ENCODE measurements around the gene CDHR2.

Gene CDHR2

DNA sequence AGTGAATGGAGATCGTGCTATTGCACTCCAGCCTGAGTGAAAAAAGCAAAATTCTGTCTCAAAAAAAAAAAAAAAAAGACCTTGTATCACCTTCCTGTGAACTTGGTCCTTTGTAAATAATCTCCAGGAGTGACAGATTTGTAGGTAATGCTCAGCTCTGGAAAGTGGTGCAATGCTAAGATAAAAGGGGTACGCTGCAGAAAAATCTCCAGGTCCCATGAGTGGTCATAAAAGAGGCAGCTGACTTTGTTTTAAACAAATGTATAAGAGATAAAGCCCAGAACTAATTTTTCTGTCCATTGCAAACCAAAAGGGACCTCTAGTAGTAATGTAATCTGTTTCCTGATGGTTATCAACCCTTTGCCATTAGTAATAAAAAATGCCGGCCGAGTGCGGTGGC lies 45.6 kb upstream of the CDHR2 start:
- Histone ChIP-seq H3K9me2 (replicated peaks; ENCODE audit: insufficient read depth, low read length) (no peaks in the 10 kb centered on the region), H3K79me2 (ENCODE audit: low read length) (no peaks in the 10 kb centered on the region), H2AFZ (ENCODE audit: low read length) (no peak overlapping the region), H3K9ac (ENCODE audit: low read length) (no peak overlapping the region), H3K9me3 (replicated peaks; ENCODE audit: insufficient read depth, low read length) (no peaks in the 10 kb centered on the region), H3K36me3 (replicated peaks; ENCODE audit: insufficient read depth, low read length) (no peaks in the 10 kb centered on the region; the same call in 1 of the 2 replicates), H3K4me1 (ENCODE audit: low read length) (no peaks in the 10 kb centered on the region), H3K27me3 (replicated peaks; ENCODE audit: insufficient read depth, low read length) (no peaks in the 10 kb centered on the region), H3K4me2 (ENCODE audit: low read depth, low read length) (no peak overlapping the region), H3F3A (ENCODE audit: insufficient read depth, low read length) (no peaks in the 10 kb centered on the region), H3K27ac (ENCODE audit: low read length) (no peak overlapping the region), H3K4me3 (ENCODE audit: low read length) (no peak overlapping the region), H4K20me1 (ENCODE audit: insufficient read depth, low read length) (no peaks in the 10 kb centered on the region)
- TF ChIP-seq, protein P1, sequence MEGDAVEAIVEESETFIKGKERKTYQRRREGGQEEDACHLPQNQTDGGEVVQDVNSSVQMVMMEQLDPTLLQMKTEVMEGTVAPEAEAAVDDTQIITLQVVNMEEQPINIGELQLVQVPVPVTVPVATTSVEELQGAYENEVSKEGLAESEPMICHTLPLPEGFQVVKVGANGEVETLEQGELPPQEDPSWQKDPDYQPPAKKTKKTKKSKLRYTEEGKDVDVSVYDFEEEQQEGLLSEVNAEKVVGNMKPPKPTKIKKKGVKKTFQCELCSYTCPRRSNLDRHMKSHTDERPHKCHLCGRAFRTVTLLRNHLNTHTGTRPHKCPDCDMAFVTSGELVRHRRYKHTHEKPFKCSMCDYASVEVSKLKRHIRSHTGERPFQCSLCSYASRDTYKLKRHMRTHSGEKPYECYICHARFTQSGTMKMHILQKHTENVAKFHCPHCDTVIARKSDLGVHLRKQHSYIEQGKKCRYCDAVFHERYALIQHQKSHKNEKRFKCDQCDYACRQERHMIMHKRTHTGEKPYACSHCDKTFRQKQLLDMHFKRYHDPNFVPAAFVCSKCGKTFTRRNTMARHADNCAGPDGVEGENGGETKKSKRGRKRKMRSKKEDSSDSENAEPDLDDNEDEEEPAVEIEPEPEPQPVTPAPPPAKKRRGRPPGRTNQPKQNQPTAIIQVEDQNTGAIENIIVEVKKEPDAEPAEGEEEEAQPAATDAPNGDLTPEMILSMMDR (IDR thresholded peaks at IDR 0.05; ENCODE audit: low read length), result no peak
- TF ChIP-seq EZH2phosphoT487 (IDR thresholded peaks at IDR 0.05; ENCODE audit: low read length) (no peak), EZH2 (optimal IDR thresholded peaks at IDR 0.05; ENCODE audit: low read depth, low read length) (no peak)
- no peak for DNase-seq

DNA sequence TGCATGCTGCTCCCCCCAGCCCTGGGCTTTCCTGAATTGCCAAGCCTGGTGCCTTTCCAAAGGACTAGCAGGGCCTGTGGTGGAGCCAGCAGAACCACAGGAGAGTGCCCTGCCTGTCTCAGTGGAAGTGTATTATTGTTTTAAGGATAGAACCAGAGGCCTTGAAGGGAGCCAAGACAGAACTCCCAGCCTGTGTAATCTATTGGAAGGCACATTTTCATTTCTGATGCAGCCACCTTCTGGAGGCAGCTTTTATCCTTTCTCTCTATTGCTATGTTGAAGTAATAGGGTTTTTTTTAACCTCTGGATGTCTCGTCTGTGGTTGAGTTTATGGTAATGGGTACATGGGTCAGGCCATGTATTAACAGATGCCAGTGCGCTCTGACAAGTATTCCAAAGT lies 41.2 kb upstream of the CDHR2 start:
- no peak overlapping the region for H3K9ac ChIP-seq (ENCODE audit: low read length)
- H3K27ac ChIP-seq (ENCODE audit: low read length), result no peak overlapping the region
- no peaks in the 10 kb centered on the region for H3K4me1 ChIP-seq (ENCODE audit: low read length)
- no peak for DNase-seq
- H3K9me2 ChIP-seq (replicated peaks; ENCODE audit: insufficient read depth, low read length), result no peaks in the 10 kb centered on the region
- H3K4me3 ChIP-seq (ENCODE audit: low read length), result no peak overlapping the region
- no peak overlapping the region for H2AFZ ChIP-seq (ENCODE audit: low read length)
- no peaks in the 10 kb centered on the region for H3K27me3 ChIP-seq (replicated peaks; ENCODE audit: insufficient read depth, low read length)
- H3K79me2 ChIP-seq (ENCODE audit: low read length), result no peaks in the 10 kb centered on the region
- TF ChIP-seq EZH2 (optimal IDR thresholded peaks at IDR 0.05; ENCODE audit: low read depth, low read length) (no peak), EZH2phosphoT487 (IDR thresholded peaks at IDR 0.05; ENCODE audit: low read length) (no peak)
- TF ChIP-seq, protein P1 (IDR thresholded peaks at IDR 0.05; ENCODE audit: low read length), result no peak
- H4K20me1 ChIP-seq (ENCODE audit: insufficient read depth, low read length), result no peaks in the 10 kb centered on the region
- H3K9me3 ChIP-seq (replicated peaks; ENCODE audit: insufficient read depth, low read length), result no peaks in the 10 kb centered on the region
- H3K4me2 ChIP-seq (ENCODE audit: low read depth, low read length), result no peak overlapping the region
- H3K36me3 ChIP-seq (replicated peaks; ENCODE audit: insufficient read depth, low read length), result peaks cover 2% of the 10 kb centered on the region; the same call in 1 of the 2 replicates
- H3F3A ChIP-seq (ENCODE audit: insufficient read depth, low read length), result no peaks in the 10 kb centered on the region

DNA sequence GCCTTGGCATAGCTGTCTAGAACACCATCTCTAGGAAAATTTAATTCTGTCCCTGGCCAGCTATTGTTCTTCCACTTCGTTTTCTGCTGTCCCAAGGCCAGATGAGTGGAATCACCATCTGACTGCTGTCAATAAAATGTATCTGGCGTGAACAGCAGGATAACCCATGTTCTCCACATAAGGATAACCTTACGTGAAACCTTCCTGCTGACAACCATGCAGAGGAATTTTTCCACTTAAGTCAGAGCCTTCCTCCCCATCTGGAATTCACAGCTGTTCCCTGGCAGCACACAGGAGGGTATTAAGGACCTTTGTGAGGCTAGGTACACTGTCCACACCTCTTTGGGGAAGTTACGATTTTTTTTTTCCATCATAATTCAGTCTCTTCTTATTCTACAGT lies 40.5 kb upstream of the CDHR2 start:
- Histone ChIP-seq H3F3A (ENCODE audit: insufficient read depth, low read length) (no peaks in the 10 kb centered on the region), H2AFZ (ENCODE audit: low read length) (no peak overlapping the region), H3K27me3 (replicated peaks; ENCODE audit: insufficient read depth, low read length) (no peaks in the 10 kb centered on the region), H3K27ac (ENCODE audit: low read length) (no peak overlapping the region), H3K4me3 (ENCODE audit: low read length) (no peak overlapping the region), H3K4me2 (ENCODE audit: low read depth, low read length) (no peak overlapping the region), H3K9me3 (replicated peaks; ENCODE audit: insufficient read depth, low read length) (no peaks in the 10 kb centered on the region), H3K36me3 (replicated peaks; ENCODE audit: insufficient read depth, low read length) (peaks cover 2% of the 10 kb centered on the region; the same call in 1 of the 2 replicates), H3K79me2 (ENCODE audit: low read length) (no peaks in the 10 kb centered on the region), H3K9me2 (replicated peaks; ENCODE audit: insufficient read depth, low read length) (no peaks in the 10 kb centered on the region), H4K20me1 (ENCODE audit: insufficient read depth, low read length) (no peaks in the 10 kb centered on the region), H3K9ac (ENCODE audit: low read length) (no peak overlapping the region), H3K4me1 (ENCODE audit: low read length) (no peaks in the 10 kb centered on the region)
- no peak for DNase-seq
- no peak for TF ChIP-seq EZH2 (optimal IDR thresholded peaks at IDR 0.05; ENCODE audit: low read depth, low read length)
- TF ChIP-seq, protein P1 (IDR thresholded peaks at IDR 0.05; ENCODE audit: low read length), result no peak
- TF ChIP-seq EZH2phosphoT487 (IDR thresholded peaks at IDR 0.05; ENCODE audit: low read length), result no peak

All from MM.1S (cell line).